Measurements from ENCODE around the gene ANKS1B. TPM values are rescaled to one million over a fixed set of nuclear protein-coding genes. Genes with fewer than 3 reads are reported as not detected.

ANKS1B gene
- polyA plus RNA-seq, 3 donors, result not detected

GRCh38 chr12:99915251-99916082, 69.3 kb downstream of the ANKS1B start:
- DNase-seq, result no peak
- intact Hi-C loops (cut with micrococcal nuclease), result no loop called here
- no peaks in the 10 kb centered on the region for H3K9me3 ChIP-seq (replicated peaks in 1 of 2; ENCODE audit: control insufficient read depth in 1 of 2, insufficient read depth in 1 of 2, low read length in 2 of 2)
- no peaks in the 10 kb centered on the region for H3K36me3 ChIP-seq (replicated peaks in 1 of 2; ENCODE audit: control insufficient read depth in 1 of 2, insufficient read depth in 2 of 2, low read length in 2 of 2)
- H3K9me3 Mint-ChIP-seq, result peaks cover 0 to 2% (median 0%) of the 10 kb centered on the region in 7 donors
- H3K4me2 ChIP-seq (replicated peaks; ENCODE audit: extremely low read depth, low read length, poor library complexity, severe bottlenecking), result no peak overlapping the region
- H2AFZ ChIP-seq (ENCODE audit: insufficient read depth, low read depth, low read length, poor library complexity, severe bottlenecking), result no peak overlapping the region
- no peak overlapping the region for H3K27ac ChIP-seq (ENCODE audit: low read depth in 1 of 2, low read length in 2 of 2)
- H3K9ac ChIP-seq (ENCODE audit: insufficient read depth, low read length, poor library complexity, severe bottlenecking), result no peak overlapping the region
- TF ChIP-seq CTCF (IDR thresholded peaks at IDR 0.05), result no peak
- peaks cover 0 to 2% (median 0%) of the 10 kb centered on the region in 3 donors for H3K27me3 Mint-ChIP-seq (ENCODE audit: low read depth in 3 of 3)
- no peaks in the 10 kb centered on the region for H4K20me1 ChIP-seq (ENCODE audit: insufficient read depth, low read length)
- no peaks in the 10 kb centered on the region for H3K4me1 ChIP-seq (ENCODE audit: control insufficient read depth in 1 of 2, insufficient read depth in 2 of 2, low read length in 2 of 2)
- no peak overlapping the region for H3K4me3 ChIP-seq (replicated peaks in 1 of 3; ENCODE audit: low read depth in 2 of 3, low read length in 3 of 3)
- no peaks in the 10 kb centered on the region for H3K27me3 ChIP-seq (ENCODE audit: control insufficient read depth in 2 of 2, insufficient read depth in 2 of 2, low read length in 2 of 2)
- no peaks in the 10 kb centered on the region for H3K79me2 ChIP-seq (ENCODE audit: insufficient read depth, low read length)
- no peak overlapping the region for H3K4me3 Mint-ChIP-seq
- no peaks in the 10 kb centered on the region for H3K36me3 Mint-ChIP-seq
- WGBS (ENCODE audit: insufficient coverage), result 89% methylated on average over 4 of the region's 6 CpGs
- no peak overlapping the region for H3K27ac Mint-ChIP-seq
- H3K4me1 Mint-ChIP-seq, result no peaks in the 10 kb centered on the region

- Histone ChIP-seq H3K4me3 (replicated peaks in 1 of 3; ENCODE audit: low read depth in 2 of 3, low read length in 3 of 3) (no peak overlapping the region), H3K9me3 (replicated peaks in 1 of 2; ENCODE audit: control insufficient read depth in 1 of 2, insufficient read depth in 1 of 2, low read length in 2 of 2) (no peaks in the 10 kb centered on the region), H3K79me2 (ENCODE audit: insufficient read depth, low read length) (no peaks in the 10 kb centered on the region), H2AFZ (ENCODE audit: insufficient read depth, low read depth, low read length, poor library complexity, severe bottlenecking) (no peak overlapping the region), H3K27ac (ENCODE audit: low read depth in 1 of 2, low read length in 2 of 2) (no peak overlapping the region), H3K27me3 (ENCODE audit: control insufficient read depth in 2 of 2, insufficient read depth in 2 of 2, low read length in 2 of 2) (no peaks in the 10 kb centered on the region), H3K4me2 (replicated peaks; ENCODE audit: extremely low read depth, low read length, poor library complexity, severe bottlenecking) (no peak overlapping the region), H4K20me1 (ENCODE audit: insufficient read depth, low read length) (no peaks in the 10 kb centered on the region), H3K36me3 (replicated peaks in 1 of 2; ENCODE audit: control insufficient read depth in 1 of 2, insufficient read depth in 2 of 2, low read length in 2 of 2) (no peaks in the 10 kb centered on the region), H3K9ac (ENCODE audit: insufficient read depth, low read length, poor library complexity, severe bottlenecking) (no peak overlapping the region), H3K4me1 (ENCODE audit: control insufficient read depth in 1 of 2, insufficient read depth in 2 of 2, low read length in 2 of 2) (no peaks in the 10 kb centered on the region)
- DNase-seq, result no peak
- intact Hi-C loops (cut with micrococcal nuclease), result no loop called here
- Mint-ChIP-seq H3K4me3 (no peak overlapping the region), H3K27ac (no peak overlapping the region), H3K4me1 (no peaks in the 10 kb centered on the region), H3K9me3 (peaks cover 0 to 2% (median 0%) of the 10 kb centered on the region in 7 donors), H3K36me3 (no peaks in the 10 kb centered on the region), H3K27me3 (ENCODE audit: low read depth in 3 of 3) (peaks cover 0 to 2% (median 0%) of the 10 kb centered on the region in 3 donors)
- no peak for TF ChIP-seq CTCF (IDR thresholded peaks at IDR 0.05)
- WGBS (ENCODE audit: insufficient coverage), result 40% methylated on average over 1 of the region's 1 CpG
These were observed 70.5 kb downstream of the ANKS1B start for GRCh38 chr12:99914206-99914605.

All from CD14-positive monocyte (primary cell).